HEK293 (cell line): ENCODE results near the gene B9D1.

Source experiments
- KLF10 ChIP-seq: fragments of 450-650 bp; IDR thresholded peaks from 2 replicates; pipeline ENCODE4 v1.5.1; 2018; ENCODE audit warnings: missing biosample characterization, mild to moderate bottlenecking, missing genetic modification characterization
- KLF16 ChIP-seq: fragments of 450-650 bp; formaldehyde crosslinking; IDR thresholded peaks from 2 replicates; pipeline ENCODE4 v1.5.1; 2017; ENCODE audit warnings: missing biosample characterization, missing genetic modification characterization
- KLF9 ChIP-seq: fragments of 450-650 bp; formaldehyde crosslinking; IDR thresholded peaks from 2 replicates; pipeline ENCODE4 v1.5.1; 2016; ENCODE audit warnings: missing biosample characterization, missing genetic modification characterization, low read depth
- REPIN1 ChIP-seq: fragments of 450-650 bp; formaldehyde crosslinking; IDR thresholded peaks from 2 replicates; pipeline ENCODE4 v1.5.1; 2017; ENCODE audit warnings: missing biosample characterization, missing genetic modification characterization, low read depth
- SALL2 ChIP-seq: fragments of 450-650 bp; formaldehyde crosslinking; IDR thresholded peaks from 2 replicates; pipeline ENCODE4 v1.5.0; 2017; ENCODE audit warnings: missing biosample characterization, mild to moderate bottlenecking, missing genetic modification characterization, borderline replicate concordance
- SP7 ChIP-seq: fragments of 450-650 bp; formaldehyde crosslinking; IDR thresholded peaks from 2 replicates; pipeline ENCODE4 v1.5.1; 2016; ENCODE audit warnings: missing biosample characterization, missing genetic modification characterization
- YY1 ChIP-seq: fragments of 450-650 bp; formaldehyde crosslinking; IDR thresholded peaks from 2 replicates; pipeline ENCODE4 v1.5.1; 2018; ENCODE audit warnings: missing biosample characterization, missing genetic modification characterization
- ZBTB48 ChIP-seq: fragments of 450-650 bp; formaldehyde crosslinking; IDR thresholded peaks from 2 replicates; pipeline ENCODE4 v1.5.1; 2016; ENCODE audit warnings: missing biosample characterization, missing genetic modification characterization
- ZFHX2 ChIP-seq: fragments of 450-650 bp; formaldehyde crosslinking; conservative IDR thresholded peaks from 2 replicates; pipeline ENCODE4 v1.5.1; 2016; ENCODE audit warnings: missing biosample characterization, missing genetic modification characterization
- ZNF10 ChIP-seq: fragments of 450-650 bp; formaldehyde crosslinking; IDR thresholded peaks from 2 replicates; pipeline ENCODE4 v1.5.1; 2017; ENCODE audit warnings: missing biosample characterization, missing genetic modification characterization
- ZNF112 ChIP-seq: fragments of 450-650 bp; formaldehyde crosslinking; IDR thresholded peaks from 2 replicates; pipeline ENCODE4 v1.5.0; 2017; ENCODE audit warnings: missing biosample characterization, missing genetic modification characterization
- ZNF133 ChIP-seq: fragments of 450-650 bp; formaldehyde crosslinking; IDR thresholded peaks from 2 replicates; pipeline ENCODE4 v1.5.1; 2016; ENCODE audit warnings: missing biosample characterization, missing genetic modification characterization
- ZNF211 ChIP-seq: fragments of 450-650 bp; formaldehyde crosslinking; IDR thresholded peaks from 2 replicates; pipeline ENCODE4 v1.5.1; 2016; ENCODE audit warnings: low read depth, missing biosample characterization, missing genetic modification characterization
- ZNF223 ChIP-seq: fragments of 450-650 bp; formaldehyde crosslinking; IDR thresholded peaks from 2 replicates; pipeline ENCODE4 v1.5.1; 2016; ENCODE audit warnings: missing biosample characterization, missing genetic modification characterization
- ZNF23 ChIP-seq: fragments of 450-650 bp; formaldehyde crosslinking; IDR thresholded peaks from 2 replicates; pipeline ENCODE4 v1.5.1; 2016; ENCODE audit warnings: missing biosample characterization, missing genetic modification characterization, borderline replicate concordance
- ZNF302 ChIP-seq: fragments of 450-650 bp; formaldehyde crosslinking; IDR thresholded peaks from 2 replicates; pipeline ENCODE4 v1.5.1; 2016; ENCODE audit warnings: missing biosample characterization, missing genetic modification characterization, low read depth
- ZNF350 ChIP-seq: fragments of 450-650 bp; formaldehyde crosslinking; IDR thresholded peaks from 2 replicates; pipeline ENCODE4 v1.5.0; 2017; ENCODE audit warnings: missing biosample characterization, mild to moderate bottlenecking, missing genetic modification characterization
- ZNF416 ChIP-seq: fragments of 450-650 bp; formaldehyde crosslinking; IDR thresholded peaks from 2 replicates; pipeline ENCODE4 v1.5.1; 2016; ENCODE audit warnings: missing biosample characterization, missing genetic modification characterization
- ZNF473 ChIP-seq: fragments of 450-650 bp; formaldehyde crosslinking; IDR thresholded peaks from 2 replicates; pipeline ENCODE4 v1.5.1; 2017; ENCODE audit warnings: missing biosample characterization, missing genetic modification characterization
- ZNF529 ChIP-seq: fragments of 450-650 bp; formaldehyde crosslinking; IDR thresholded peaks from 2 replicates; pipeline ENCODE4 v1.5.1; 2017; ENCODE audit warnings: missing genetic modification characterization, missing biosample characterization; ENCODE audit not compliant: insufficient replicate concordance
- ZNF555 ChIP-seq: fragments of 450-650 bp; formaldehyde crosslinking; conservative IDR thresholded peaks from 2 replicates; pipeline ENCODE4 v1.5.1; 2017; ENCODE audit warnings: missing biosample characterization, mild to moderate bottlenecking, missing genetic modification characterization, inconsistent platforms
- ZNF561 ChIP-seq: fragments of 450-650 bp; IDR thresholded peaks from 2 replicates; pipeline ENCODE4 v1.5.1; 2018; ENCODE audit warnings: missing biosample characterization, missing genetic modification characterization, borderline replicate concordance
- ZNF580 ChIP-seq: fragments of 450-650 bp; formaldehyde crosslinking; IDR thresholded peaks from 2 replicates; pipeline ENCODE4 v1.5.1; 2016; ENCODE audit warnings: missing biosample characterization, missing genetic modification characterization
- ZNF600 ChIP-seq: fragments of 450-650 bp; formaldehyde crosslinking; IDR thresholded peaks from 2 replicates; pipeline ENCODE4 v1.5.1; 2016; ENCODE audit warnings: missing biosample characterization, missing genetic modification characterization
- ZNF654 ChIP-seq: fragments of 450-650 bp; formaldehyde crosslinking; IDR thresholded peaks from 2 replicates; pipeline ENCODE4 v1.5.1; 2016; ENCODE audit warnings: low read depth, missing biosample characterization, missing genetic modification characterization
- ZNF747 ChIP-seq: fragments of 450-650 bp; formaldehyde crosslinking; IDR thresholded peaks from 2 replicates; pipeline ENCODE4 v1.5.1; 2016; ENCODE audit warnings: missing biosample characterization, missing genetic modification characterization
- ZNF777 ChIP-seq: fragments of 450-650 bp; formaldehyde crosslinking; IDR thresholded peaks from 2 replicates; pipeline ENCODE4 v1.5.1; 2017; ENCODE audit warnings: missing biosample characterization, missing genetic modification characterization, borderline replicate concordance
- ZNF785 ChIP-seq: fragments of 450-650 bp; formaldehyde crosslinking; IDR thresholded peaks from 2 replicates; pipeline ENCODE4 v1.5.1; 2016; ENCODE audit warnings: missing biosample characterization, missing genetic modification characterization
- ZSCAN4 ChIP-seq: fragments of 450-650 bp; formaldehyde crosslinking; IDR thresholded peaks from 2 replicates; pipeline ENCODE4 v1.5.1; 2017; ENCODE audit warnings: missing biosample characterization, missing genetic modification characterization
- TF ChIP-seq, protein P1 (sequence below): fragments of 450-650 bp; IDR thresholded peaks from 2 replicates; pipeline ENCODE4 v1.5.1; 2018; ENCODE audit warnings: missing biosample characterization, mild to moderate bottlenecking, missing genetic modification characterization
- TF ChIP-seq, protein P2 (sequence below): fragments of 450-650 bp; formaldehyde crosslinking; IDR thresholded peaks from 2 replicates; pipeline ENCODE4 v1.5.1; 2016; ENCODE audit warnings: missing biosample characterization, missing genetic modification characterization
- TF ChIP-seq, protein P3 (sequence below): fragments of 450-650 bp; formaldehyde crosslinking; IDR thresholded peaks from 2 replicates; pipeline ENCODE4 v1.5.1; 2016; ENCODE audit warnings: missing biosample characterization, missing genetic modification characterization

The B9D1 gene

GRCh38 chr17:19378416-19379360, 16.2 kb upstream of the B9D1 start, which contains the start of gene MAPK7 (continued):
- TF ChIP-seq, protein P1, sequence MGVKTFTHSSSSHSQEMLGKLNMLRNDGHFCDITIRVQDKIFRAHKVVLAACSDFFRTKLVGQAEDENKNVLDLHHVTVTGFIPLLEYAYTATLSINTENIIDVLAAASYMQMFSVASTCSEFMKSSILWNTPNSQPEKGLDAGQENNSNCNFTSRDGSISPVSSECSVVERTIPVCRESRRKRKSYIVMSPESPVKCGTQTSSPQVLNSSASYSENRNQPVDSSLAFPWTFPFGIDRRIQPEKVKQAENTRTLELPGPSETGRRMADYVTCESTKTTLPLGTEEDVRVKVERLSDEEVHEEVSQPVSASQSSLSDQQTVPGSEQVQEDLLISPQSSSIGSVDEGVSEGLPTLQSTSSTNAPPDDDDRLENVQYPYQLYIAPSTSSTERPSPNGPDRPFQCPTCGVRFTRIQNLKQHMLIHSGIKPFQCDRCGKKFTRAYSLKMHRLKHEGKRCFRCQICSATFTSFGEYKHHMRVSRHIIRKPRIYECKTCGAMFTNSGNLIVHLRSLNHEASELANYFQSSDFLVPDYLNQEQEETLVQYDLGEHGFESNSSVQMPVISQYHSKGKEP = no peak
- TF ChIP-seq KLF9 (tag by site-specific recombination) (peak; percentile 92), ZNF350 (tag by site-specific recombination) (no peak), ZNF777 (tag by site-specific recombination) (no peak), ZNF223 (tag by site-specific recombination) (no peak), ZNF211 (tag by site-specific recombination) (no peak), ZNF529 (tag by site-specific recombination) (no peak), ZFHX2 (tag by site-specific recombination) (no peak; the same call in none of the 2 replicates), ZNF654 (tag by site-specific recombination) (no peak), REPIN1 (tag by site-specific recombination) (no peak), ZNF416 (tag by site-specific recombination) (no peak), ZSCAN4 (tag by site-specific recombination) (no peak), ZNF561 (0 out of 2 replicates have a peak, but pooled peaks have one; percentile 40), ZNF23 (tag by site-specific recombination) (no peak), ZNF600 (no peak), ZNF473 (tag by site-specific recombination) (no peak), ZNF785 (tag by site-specific recombination) (no peak), YY1 (tag by site-specific recombination) (no peak), ZNF112 (no peak), ZNF555 (tag by site-specific recombination) (no peak), KLF16 (tag by site-specific recombination) (peak; percentile 49; the same call in 1 of the 2 replicates), ZNF133 (tag by site-specific recombination) (no peak), ZNF10 (tag by site-specific recombination) (no peak), ZNF580 (0 out of 2 replicates have a peak, but pooled peaks have one; percentile 19), KLF10 (no peak), ZNF302 (tag by site-specific recombination) (no peak), SALL2 (no peak), SP7 (tag by site-specific recombination) (no peak), ZNF747 (tag by site-specific recombination) (no peak), ZBTB48 (tag by site-specific recombination) (no peak)
- TF ChIP-seq, protein P2, sequence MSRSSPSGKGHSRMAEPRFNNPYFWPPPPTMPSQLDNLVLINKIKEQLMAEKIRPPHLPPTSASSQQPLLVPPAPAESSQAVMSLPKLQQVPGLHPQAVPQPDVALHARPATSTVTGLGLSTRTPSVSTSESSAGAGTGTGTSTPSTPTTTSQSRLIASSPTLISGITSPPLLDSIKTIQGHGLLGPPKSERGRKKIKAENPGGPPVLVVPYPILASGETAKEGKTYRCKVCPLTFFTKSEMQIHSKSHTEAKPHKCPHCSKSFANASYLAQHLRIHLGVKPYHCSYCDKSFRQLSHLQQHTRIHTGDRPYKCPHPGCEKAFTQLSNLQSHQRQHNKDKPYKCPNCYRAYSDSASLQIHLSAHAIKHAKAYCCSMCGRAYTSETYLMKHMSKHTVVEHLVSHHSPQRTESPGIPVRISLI (tag by site-specific recombination) = no peak
- TF ChIP-seq, protein P3, sequence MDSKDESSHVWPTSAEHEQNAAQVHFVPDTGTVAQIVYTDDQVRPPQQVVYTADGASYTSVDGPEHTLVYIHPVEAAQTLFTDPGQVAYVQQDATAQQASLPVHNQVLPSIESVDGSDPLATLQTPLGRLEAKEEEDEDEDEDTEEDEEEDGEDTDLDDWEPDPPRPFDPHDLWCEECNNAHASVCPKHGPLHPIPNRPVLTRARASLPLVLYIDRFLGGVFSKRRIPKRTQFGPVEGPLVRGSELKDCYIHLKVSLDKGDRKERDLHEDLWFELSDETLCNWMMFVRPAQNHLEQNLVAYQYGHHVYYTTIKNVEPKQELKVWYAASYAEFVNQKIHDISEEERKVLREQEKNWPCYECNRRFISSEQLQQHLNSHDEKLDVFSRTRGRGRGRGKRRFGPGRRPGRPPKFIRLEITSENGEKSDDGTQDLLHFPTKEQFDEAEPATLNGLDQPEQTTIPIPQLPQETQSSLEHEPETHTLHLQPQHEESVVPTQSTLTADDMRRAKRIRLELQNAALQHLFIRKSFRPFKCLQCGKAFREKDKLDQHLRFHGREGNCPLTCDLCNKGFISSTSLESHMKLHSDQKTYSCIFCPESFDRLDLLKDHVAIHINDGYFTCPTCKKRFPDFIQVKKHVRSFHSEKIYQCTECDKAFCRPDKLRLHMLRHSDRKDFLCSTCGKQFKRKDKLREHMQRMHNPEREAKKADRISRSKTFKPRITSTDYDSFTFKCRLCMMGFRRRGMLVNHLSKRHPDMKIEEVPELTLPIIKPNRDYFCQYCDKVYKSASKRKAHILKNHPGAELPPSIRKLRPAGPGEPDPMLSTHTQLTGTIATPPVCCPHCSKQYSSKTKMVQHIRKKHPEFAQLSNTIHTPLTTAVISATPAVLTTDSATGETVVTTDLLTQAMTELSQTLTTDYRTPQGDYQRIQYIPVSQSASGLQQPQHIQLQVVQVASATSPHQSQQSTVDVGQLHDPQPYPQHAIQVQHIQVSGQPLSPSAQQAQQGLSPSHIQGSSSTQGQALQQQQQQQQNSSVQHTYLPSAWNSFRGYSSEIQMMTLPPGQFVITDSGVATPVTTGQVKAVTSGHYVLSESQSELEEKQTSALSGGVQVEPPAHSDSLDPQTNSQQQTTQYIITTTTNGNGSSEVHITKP (tag by site-specific recombination) = peak; percentile 97
